Endodermal cell (in vitro differentiated cells): ENCODE measurements around the gene CCDC88C. TPM values are rescaled to one million over a fixed set of nuclear protein-coding genes. Genes with fewer than 3 reads are reported as not detected.

ENCODE experiments used
- DNase-seq: peaks from one replicate; pipeline ENCODE4 v3.0.0-alpha.2; 2017
- H3K27ac ChIP-seq: 2 replicates; pipeline ENCODE4 v1.5.1; 2013; ENCODE audit warnings: mild to moderate bottlenecking, low read depth, low read length, moderate library complexity
- H3K27me3 ChIP-seq: 2 replicates; pipeline ENCODE4 v1.6.1; 2013; ENCODE audit warnings: mild to moderate bottlenecking, low read length, moderate library complexity; ENCODE audit not compliant: insufficient read depth, control insufficient read depth, poor library complexity, severe bottlenecking
- H3K36me3 ChIP-seq: 2 replicates; pipeline ENCODE4 v1.7.0; 2013; ENCODE audit warnings: mild to moderate bottlenecking, low read length, moderate library complexity; ENCODE audit not compliant: control insufficient read depth, insufficient read depth
- H3K4me1 ChIP-seq: one replicate; pipeline ENCODE4 v1.7.0; 2013; ENCODE audit warnings: low read length; ENCODE audit not compliant: control insufficient read depth, insufficient read depth
- H3K4me3 ChIP-seq: 2 replicates; pipeline ENCODE4 v1.5.1; 2013; ENCODE audit warnings: mild to moderate bottlenecking, low read length, moderate library complexity
- H3K9ac ChIP-seq: 2 replicates; pipeline ENCODE4 v1.6.1; 2013; ENCODE audit warnings: mild to moderate bottlenecking, low read length, moderate library complexity; ENCODE audit not compliant: poor library complexity, severe bottlenecking; ENCODE audit errors: extremely low read depth
- H3K9me3 ChIP-seq: 2 replicates; pipeline ENCODE4 v1.6.1; 2013; ENCODE audit warnings: mild to moderate bottlenecking, low read length, moderate library complexity; ENCODE audit not compliant: control insufficient read depth
- H3K27ac Mint-ChIP-seq: 2 replicates; pipeline ENCODE4 v1.8.0; 2020; ENCODE audit warnings: mixed read lengths
- H3K27me3 Mint-ChIP-seq: 2 replicates; pipeline ENCODE4 v1.8.0; 2021; ENCODE audit warnings: mild to moderate bottlenecking, mixed read lengths; ENCODE audit not compliant: insufficient read depth
- H3K36me3 Mint-ChIP-seq: 2 replicates; pipeline ENCODE4 v1.8.0; 2020; ENCODE audit warnings: low read depth, mixed read lengths
- H3K4me1 Mint-ChIP-seq: 2 replicates; pipeline ENCODE4 v1.8.0; 2020; ENCODE audit warnings: mixed read lengths
- H3K4me3 Mint-ChIP-seq: 2 replicates; pipeline ENCODE4 v1.8.0; 2020; ENCODE audit warnings: mild to moderate bottlenecking, moderate library complexity, mixed read lengths
- H3K9me3 Mint-ChIP-seq: 2 replicates; pipeline ENCODE4 v1.8.0; 2020; ENCODE audit warnings: mild to moderate bottlenecking, mixed read lengths
- CTCF ChIP-seq: fragments of 200-600 bp; sonication (generic); conservative IDR thresholded peaks from 2 replicates; pipeline ENCODE4 v1.5.0; 2021; ENCODE audit warnings: antibody characterized with exemption, mild to moderate bottlenecking
- WGBS, 2 experiments: methylation state at CpG; one replicate each; pipeline versions ENCODE4 v1.1.5 to v1.1.7; 2013; ENCODE audit warnings: missing lambda C conversion rate in 2 of 2, mixed read lengths in 1 of 2; ENCODE audit not compliant: insufficient coverage in 1 of 2, insufficient read length in 1 of 2; 5-methylcytosine and 5-hydroxymethylcytosine counted together
- total RNA-seq, 2 donors: library from RNA; stranded (reverse); fragmentation: NEBNext Ultra II Directional in 1 of 2; extraction: Animal tissue kit (Norgen Biotek cat#: 25700) in 1 of 2; gene quantifications; 2 replicates in 1 of 2; 3 replicates in 1 of 2; pipeline ENCODE4 v1.2.1, GENCODE V29; 2021

The CCDC88C gene
- total RNA-seq, 2 donors from 2014 or later = 50.0 to 50.5 TPM

GRCh38 chr14:91321131-91321530 lies 96.5 kb downstream of the CCDC88C start:
- peaks cover 5% of the 10 kb centered on the region for H3K4me1 Mint-ChIP-seq
- H3K36me3 Mint-ChIP-seq = peaks cover 67% of the 10 kb centered on the region
- 95% methylated on average over 11 to 12 of the region's 12 CpGs for WGBS, 2 experiments

GRCh38 chr14:91320266-91320665 lies 97.4 kb downstream of the CCDC88C start:
- TF ChIP-seq CTCF = no peak
- H3K9me3 Mint-ChIP-seq = no peaks in the 10 kb centered on the region
- no peak overlapping the region for H3K9ac ChIP-seq
- H3K36me3 Mint-ChIP-seq = peaks cover 67% of the 10 kb centered on the region
- H3K27ac ChIP-seq = no peak overlapping the region
- H3K4me3 ChIP-seq = no peak overlapping the region
- WGBS, 2 experiments = 89 to 94% methylated on average over 8 to 9 of the region's 9 CpGs
- no peaks in the 10 kb centered on the region for H3K4me1 ChIP-seq
- DNase-seq = no peak
- H3K27me3 Mint-ChIP-seq = no peaks in the 10 kb centered on the region
- H3K4me3 Mint-ChIP-seq = no peak overlapping the region
- H3K27me3 ChIP-seq = no peaks in the 10 kb centered on the region
- H3K36me3 ChIP-seq = peaks cover 34% of the 10 kb centered on the region
- H3K27ac Mint-ChIP-seq = no peak overlapping the region
- no peaks in the 10 kb centered on the region for H3K9me3 ChIP-seq
- peaks cover 5% of the 10 kb centered on the region for H3K4me1 Mint-ChIP-seq

More at GRCh38 chr14:91321131-91321530, 96.5 kb downstream of the CCDC88C start:
- no peaks in the 10 kb centered on the region for H3K9me3 ChIP-seq
- H3K4me3 ChIP-seq = no peak overlapping the region
- H3K9ac ChIP-seq = no peak overlapping the region
- peaks cover 27% of the 10 kb centered on the region for H3K36me3 ChIP-seq
- no peaks in the 10 kb centered on the region for H3K27me3 ChIP-seq
- H3K4me3 Mint-ChIP-seq = no peak overlapping the region
- H3K4me1 ChIP-seq = no peaks in the 10 kb centered on the region
- TF ChIP-seq CTCF = no peak
- no peaks in the 10 kb centered on the region for H3K9me3 Mint-ChIP-seq
- no peaks in the 10 kb centered on the region for H3K27me3 Mint-ChIP-seq
- no peak overlapping the region for H3K27ac Mint-ChIP-seq
- no peak overlapping the region for H3K27ac ChIP-seq
- DNase-seq = no peak

GRCh38 chr14:91318911-91319310 lies 98.7 kb downstream of the CCDC88C start:
- H3K4me1 ChIP-seq = no peaks in the 10 kb centered on the region
- no peak for TF ChIP-seq CTCF
- H3K27me3 Mint-ChIP-seq = no peaks in the 10 kb centered on the region
- H3K9me3 ChIP-seq = no peaks in the 10 kb centered on the region
- H3K4me3 Mint-ChIP-seq = no peak overlapping the region
- peaks cover 78% of the 10 kb centered on the region for H3K36me3 Mint-ChIP-seq
- H3K27me3 ChIP-seq = no peaks in the 10 kb centered on the region
- peaks cover 4% of the 10 kb centered on the region for H3K4me1 Mint-ChIP-seq
- peaks cover 33% of the 10 kb centered on the region for H3K36me3 ChIP-seq
- H3K9me3 Mint-ChIP-seq = peaks cover 8% of the 10 kb centered on the region
- no peak overlapping the region for H3K9ac ChIP-seq
- no peak overlapping the region for H3K27ac ChIP-seq
- no peak overlapping the region for H3K4me3 ChIP-seq
- WGBS, 2 experiments = 87% methylated on average over 3 to 4 of the region's 4 CpGs
- no peak for DNase-seq
- no peak overlapping the region for H3K27ac Mint-ChIP-seq
